Caki2 (cell line): ENCODE data around the gene C16orf96. TPM values are rescaled to one million over a fixed set of nuclear protein-coding genes. Genes with fewer than 3 reads are reported as not detected.

Experiments
- DNase-seq: peaks from one replicate; pipeline ENCODE4 v3.0.0-alpha.2; 2015; ENCODE audit warnings: low read depth
- in situ Hi-C: cut with HindIII; loops from 2 replicates; pipeline ENCODE4 v1.10.0; 2016; ENCODE audit warnings: low sequenced_read_pairs, low pct_unique_long_range_greater_than_20kb, mixed read lengths
- total RNA-seq: library from RNA; depleted of rRNA; stranded (reverse); fragments of >200 nt; shearing (Covaris generic); gene quantifications from 2 replicates; pipeline ENCODE4 v1.2.3, GENCODE V29; 2014; ENCODE audit warnings: low replicate concordance

The C16orf96 gene
- total RNA-seq, 1 experiment from 2014 or later = not detected

- in situ Hi-C loops = loop anchor here (25.0 kb wide), 1 partner anchor 113 kb away; no protein-coding TSS in a partner anchor
- no peak for DNase-seq
Observed at GRCh38 chr16:4624827-4625559, 68.9 kb downstream of the C16orf96 start.

GRCh38 chr16:4625560-4626159, 69.5 kb downstream of the C16orf96 start:
- in situ Hi-C loops = loop anchor here (25.0 kb wide), 1 partner anchor 113 kb away; no protein-coding TSS in a partner anchor
- DNase-seq = peak; percentile 62

DNA sequence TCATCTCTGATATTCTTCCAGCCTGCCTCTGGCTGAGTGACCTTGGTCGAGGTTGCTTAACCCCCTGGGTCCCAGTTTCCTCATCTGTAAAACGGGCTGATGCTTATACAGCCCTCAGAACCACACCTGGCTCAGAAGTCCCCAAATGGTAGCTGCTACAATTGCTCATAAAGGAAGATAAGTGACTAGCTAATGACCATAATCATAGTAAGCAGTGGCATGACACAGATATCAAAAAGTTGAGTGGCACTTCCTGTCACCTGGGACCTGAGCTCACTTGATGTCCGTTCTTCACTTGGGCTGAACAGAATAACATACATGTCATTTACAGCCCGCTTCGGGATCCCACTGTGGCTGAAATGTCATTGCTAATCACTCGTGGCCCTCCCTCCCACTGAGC, 70.3 kb downstream of the C16orf96 start:
- in situ Hi-C loops = loop anchor here (25.0 kb wide), 1 partner anchor 114 kb away; no protein-coding TSS in a partner anchor
- no peak for DNase-seq

GRCh38 chr16:4628283-4628682, 72.1 kb downstream of the C16orf96 start:
- in situ Hi-C loops = loop anchor here (25.0 kb wide), 1 partner anchor 116 kb away; no protein-coding TSS in a partner anchor
- peak; percentile 46 for DNase-seq

- in situ Hi-C loops = loop anchor here (25.0 kb wide), 1 partner anchor 119 kb away; no protein-coding TSS in a partner anchor
- DNase-seq = no peak
Observed at GRCh38 chr16:4631444-4631843, 75.3 kb downstream of the C16orf96 start.

DNA sequence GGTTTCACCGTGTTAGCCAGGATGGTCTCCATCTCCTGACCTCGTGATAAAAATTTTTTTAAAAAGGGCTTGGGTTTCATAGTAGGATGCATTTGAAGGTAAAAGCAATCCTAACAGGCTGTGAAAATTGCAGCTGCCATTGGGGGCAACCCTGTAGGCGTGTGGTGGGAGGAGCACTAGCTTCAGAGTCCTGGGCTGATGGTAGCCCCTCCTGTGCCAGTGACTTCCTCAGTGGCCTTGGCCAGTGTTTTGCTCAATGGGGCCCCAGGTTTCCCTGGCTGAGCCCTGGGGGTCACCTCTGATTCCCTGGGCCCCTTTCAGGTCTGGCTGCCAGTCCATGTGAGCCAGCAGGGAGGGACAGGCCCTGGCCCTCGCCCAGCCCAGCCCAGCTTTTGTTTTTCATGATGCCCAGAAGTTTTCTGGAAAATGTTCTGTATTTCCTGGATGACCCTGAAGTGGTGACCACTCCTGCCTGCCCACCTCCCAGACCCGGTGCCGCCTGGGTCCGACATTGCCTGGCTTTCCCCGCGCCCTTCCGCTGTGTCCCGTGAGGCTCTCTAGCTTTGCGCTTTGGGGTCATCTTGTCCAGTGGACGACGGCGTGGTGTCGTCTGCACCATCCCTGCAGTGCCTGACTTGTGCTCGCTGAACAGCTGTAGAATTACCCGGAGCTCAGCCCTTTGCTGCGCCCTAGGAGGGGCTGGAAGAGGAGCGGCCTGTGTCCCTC, 77.9 kb downstream of the C16orf96 start:
- in situ Hi-C loops = loop anchor here (25.0 kb wide), 1 partner anchor 122 kb away; no protein-coding TSS in a partner anchor
- no peak for DNase-seq

DNA sequence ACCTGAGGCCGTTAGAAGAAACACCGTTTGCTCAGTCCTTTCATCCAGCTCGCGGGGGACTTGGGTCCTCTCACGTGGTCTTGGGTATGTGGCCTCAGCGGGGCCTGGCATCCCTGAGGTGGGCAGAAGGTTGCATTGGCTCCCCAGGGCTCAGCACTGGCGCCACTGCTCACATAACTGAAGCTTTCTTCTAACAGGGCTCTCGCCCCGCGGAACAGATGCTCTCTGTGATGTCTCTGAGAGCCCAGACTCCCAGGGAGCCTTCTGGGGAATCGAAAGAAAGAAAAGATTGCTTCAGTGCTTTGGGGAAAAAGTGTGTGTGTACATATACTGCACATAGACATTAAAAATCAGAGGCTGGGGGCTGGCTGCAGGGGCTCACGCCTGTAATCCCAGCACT, 78.6 kb downstream of the C16orf96 start:
- DNase-seq = no peak

DNA sequence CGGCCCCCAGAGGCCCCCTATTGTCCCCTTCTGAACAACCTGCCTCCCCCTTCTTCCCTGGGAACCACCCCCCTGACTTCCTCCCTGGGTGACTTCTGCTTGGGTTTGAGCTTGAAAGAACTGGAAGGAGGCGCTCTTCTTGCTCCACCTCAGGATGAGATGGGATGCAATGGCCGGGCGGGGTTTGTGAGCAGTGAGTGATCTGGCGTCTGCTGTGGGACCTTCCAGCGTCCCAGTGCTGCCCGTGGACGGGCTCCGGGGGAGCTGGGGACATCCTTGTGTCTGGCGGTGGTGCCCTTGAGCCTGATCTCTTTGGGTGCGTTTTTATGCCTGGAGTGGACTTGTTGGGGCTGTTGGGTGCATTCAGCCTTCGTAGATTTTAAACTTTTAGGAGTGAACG, 80.1 kb downstream of the C16orf96 start:
- DNase-seq = no peak
- in situ Hi-C loops = loop anchor here (25.0 kb wide), 1 partner anchor 124 kb away; no protein-coding TSS in a partner anchor

More for the DNA sequence above, 78.6 kb downstream of the C16orf96 start:
- in situ Hi-C loops = loop anchor here (25.0 kb wide), 1 partner anchor 122 kb away; no protein-coding TSS in a partner anchor

DNA sequence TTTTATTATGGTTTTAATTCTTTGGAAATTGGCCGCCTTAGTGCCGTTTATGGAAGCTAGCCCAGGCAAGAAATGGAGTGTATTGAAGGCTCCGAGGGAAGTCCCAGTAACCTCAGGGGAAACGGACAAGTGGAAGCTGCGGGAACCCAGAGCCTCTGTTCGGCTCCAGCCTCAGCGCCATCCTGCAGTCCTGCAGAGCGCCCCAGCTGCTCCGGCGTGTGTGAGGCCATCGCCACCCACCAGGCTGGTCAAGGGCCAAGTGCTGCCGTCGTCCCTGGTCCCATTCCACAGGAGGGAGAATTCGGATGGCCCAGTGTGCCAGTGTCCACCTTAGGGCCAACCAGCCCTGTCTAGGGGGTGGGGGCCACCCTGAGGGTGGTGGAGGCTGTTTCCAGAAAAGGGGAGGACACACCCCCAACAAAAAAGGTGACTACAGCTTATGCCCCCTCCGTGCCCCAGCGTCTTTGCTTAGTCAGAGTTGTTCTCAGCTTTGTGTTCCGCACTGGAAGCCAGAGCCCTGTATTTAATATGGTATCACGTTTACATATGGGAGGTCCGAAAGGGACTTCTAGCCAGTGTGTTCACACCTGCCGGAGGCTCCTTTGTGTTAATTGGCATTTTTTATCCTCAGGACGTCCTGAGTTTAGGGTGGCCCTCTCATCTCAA, 81.5 kb downstream of the C16orf96 start:
- in situ Hi-C loops = loop anchor here (25.0 kb wide), 1 partner anchor 125 kb away; no protein-coding TSS in a partner anchor

GRCh38 chr16:4639899-4640509, 83.9 kb downstream of the C16orf96 start:
- no peak for DNase-seq
- in situ Hi-C loops = loop anchor here (25.0 kb wide), 1 partner anchor 128 kb away; no protein-coding TSS in a partner anchor

More for the DNA sequence above, 81.5 kb downstream of the C16orf96 start:
- no peak for DNase-seq

DNA sequence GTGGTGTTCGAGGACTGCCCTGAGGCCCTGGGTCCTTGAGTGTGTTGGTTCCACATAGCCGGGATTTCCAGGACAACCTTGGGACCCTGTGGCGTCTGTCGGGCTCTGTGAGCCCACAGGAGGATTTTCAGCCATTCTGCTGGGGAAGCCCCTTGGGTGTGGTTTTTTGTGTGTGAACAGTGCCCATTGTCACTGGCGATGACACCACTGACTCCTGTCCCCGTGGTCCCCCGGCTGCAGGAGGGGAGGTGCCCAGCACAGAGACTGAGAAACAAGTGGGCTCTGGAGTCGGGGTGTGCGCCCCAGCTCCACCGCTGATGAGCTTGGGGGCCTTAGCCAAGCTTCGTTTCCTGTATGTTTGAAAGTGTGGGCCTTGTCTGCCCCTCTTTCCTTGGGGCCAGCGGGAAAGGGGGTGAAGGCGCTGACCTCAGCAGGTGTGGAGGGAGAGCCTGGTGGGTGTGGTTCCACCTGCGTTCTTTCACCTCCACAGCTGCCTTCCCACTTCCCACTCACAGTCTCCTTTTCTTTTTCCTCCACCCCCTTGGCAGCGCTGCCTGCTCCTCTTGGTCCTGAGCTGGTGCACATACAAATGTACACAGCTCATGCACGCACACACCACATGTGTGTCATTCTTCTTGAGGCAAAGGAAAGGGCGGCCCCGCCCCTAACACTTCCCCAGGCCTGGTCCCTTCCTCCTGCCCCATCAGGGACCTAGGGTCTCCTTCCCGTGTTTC, 84.6 kb downstream of the C16orf96 start:
- DNase-seq = no peak
- in situ Hi-C loops = loop anchor here (25.0 kb wide), 1 partner anchor 128 kb away; no protein-coding TSS in a partner anchor

DNA sequence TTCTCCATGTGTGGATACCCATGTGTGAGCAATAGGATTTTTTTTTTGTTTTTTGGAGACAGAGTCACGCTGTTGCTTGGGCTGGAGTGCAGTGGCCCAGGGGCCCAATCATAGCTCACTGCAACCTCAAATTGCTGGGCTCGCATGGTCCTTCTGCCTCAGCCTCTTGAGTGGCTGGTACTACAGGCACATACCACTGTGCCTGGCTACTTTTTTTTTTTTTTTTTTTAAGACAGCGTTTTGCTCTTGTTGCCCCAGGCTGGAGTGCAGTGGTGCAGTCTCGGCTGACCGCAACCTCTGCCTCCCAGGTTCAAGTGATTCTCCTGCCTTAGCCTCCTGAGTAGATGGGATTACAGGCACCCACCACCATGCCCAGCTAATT, 85.2 kb downstream of the C16orf96 start:
- in situ Hi-C loops = loop anchor here (25.0 kb wide), 1 partner anchor 129 kb away; no protein-coding TSS in a partner anchor

DNA sequence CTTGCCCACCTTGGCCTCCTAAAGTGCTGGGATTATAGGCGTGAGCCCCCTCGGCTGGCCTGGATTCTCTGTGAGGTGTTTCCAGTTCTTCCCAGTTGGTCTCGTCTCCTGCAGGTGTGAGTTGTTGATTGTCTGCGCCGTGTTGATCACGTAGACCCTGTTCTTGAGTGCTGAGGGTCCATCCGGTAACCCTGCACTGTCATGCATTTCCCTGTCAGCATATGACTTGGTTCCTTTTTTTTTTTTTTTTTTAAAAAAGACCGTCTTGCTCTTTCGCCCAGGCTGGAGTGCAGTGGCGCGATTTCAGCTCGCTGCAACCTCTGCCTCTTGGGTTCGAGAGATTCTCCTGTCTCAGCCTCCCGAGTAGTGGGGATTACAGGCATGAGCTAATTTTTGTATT, 85.8 kb downstream of the C16orf96 start:
- in situ Hi-C loops = loop anchor here (25.0 kb wide), 1 partner anchor 130 kb away; no protein-coding TSS in a partner anchor
- no peak for DNase-seq

More for the DNA sequence above, 85.2 kb downstream of the C16orf96 start:
- DNase-seq = no peak

GRCh38 chr16:4646773-4647643, 90.9 kb downstream of the C16orf96 start:
- no peak for DNase-seq
- in situ Hi-C loops = loop anchor here (25.0 kb wide), 1 partner anchor 135 kb away; no protein-coding TSS in a partner anchor

DNA sequence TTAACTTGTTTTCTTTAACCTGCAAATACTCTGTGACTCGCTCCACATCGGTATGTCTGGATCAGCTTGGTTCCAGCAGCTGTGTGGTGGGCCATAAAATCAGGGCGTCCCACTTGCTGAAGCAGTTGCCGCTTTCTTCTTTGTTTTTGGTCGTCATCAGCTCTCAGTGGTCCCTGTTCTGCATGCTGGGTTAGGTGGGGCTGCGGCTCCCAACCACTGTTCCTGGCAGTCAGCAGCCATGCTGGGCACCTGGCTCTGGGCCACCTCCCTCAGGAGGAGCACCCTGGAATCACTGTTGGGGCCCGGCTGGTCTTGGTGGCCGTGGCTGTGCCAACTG, 91.5 kb downstream of the C16orf96 start:
- in situ Hi-C loops = loop anchor here (25.0 kb wide), 1 partner anchor 135 kb away; no protein-coding TSS in a partner anchor
- no peak for DNase-seq

GRCh38 chr16:4648917-4649316, 92.8 kb downstream of the C16orf96 start:
- no peak for DNase-seq
- in situ Hi-C loops = loop anchor here (25.0 kb wide), 1 partner anchor 137 kb away; no protein-coding TSS in a partner anchor
